HG02885 (cell line): ENCODE results near the gene ASPSCR1.
"Not testable (repeated sequence)": the region's sequence is repeated elsewhere in the genome, so short reads cannot be mapped to it uniquely, and the experiment has no call there.

Source experiments
- ATAC-seq: cut with Tn5 transposase; IDR thresholded peaks from one replicate; pipeline ENCODE4 v1.9.1; 2021; ENCODE audit warnings: mild to moderate bottlenecking; ENCODE audit not compliant: unreplicated experiment, poor library complexity

The ASPSCR1 gene

DNA sequence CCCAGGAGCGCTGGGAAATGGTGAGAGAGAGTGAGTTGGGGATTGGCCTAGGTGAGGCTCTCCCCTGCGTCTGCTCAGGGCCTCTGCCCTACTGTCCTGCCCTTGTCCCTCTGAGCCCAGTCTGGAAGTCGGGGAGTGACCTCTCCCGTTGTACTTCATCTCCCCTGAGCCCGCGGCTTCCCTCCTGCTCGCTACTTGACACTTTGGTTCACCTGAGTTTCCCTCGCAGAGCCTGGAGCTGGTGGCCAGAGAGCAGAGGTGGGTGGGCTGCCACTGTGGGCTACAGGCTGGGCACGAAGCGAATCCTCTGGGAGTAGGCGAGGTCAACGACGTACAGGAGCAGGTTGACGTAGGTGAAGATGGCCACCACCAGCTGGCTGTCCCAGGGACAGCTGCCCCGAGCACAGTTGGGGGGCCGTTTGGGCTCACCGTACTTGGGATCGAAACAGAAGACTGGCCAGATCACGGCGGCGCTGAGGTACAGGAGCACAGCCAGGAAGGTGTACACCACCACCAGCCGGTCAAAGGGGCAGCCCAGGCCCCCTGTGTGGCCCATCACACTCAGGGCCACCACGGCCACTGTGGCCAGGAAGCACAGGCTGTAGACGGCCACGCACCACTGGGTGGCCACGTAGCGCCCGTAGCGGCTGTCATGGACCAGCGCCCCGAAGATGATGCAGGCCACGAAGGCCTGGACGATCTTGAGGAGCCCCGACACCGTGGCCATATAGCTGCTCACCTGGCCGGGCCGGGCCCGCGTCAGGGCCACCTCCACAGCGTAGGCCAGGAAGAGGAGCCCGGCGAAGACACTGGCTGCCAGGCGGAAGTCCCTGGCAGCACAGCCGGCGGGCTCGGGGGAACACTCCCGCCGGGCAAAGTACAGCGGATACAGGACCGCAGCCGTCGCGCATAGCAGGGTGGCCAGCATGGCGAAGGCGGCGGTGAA lies 36.6 kb upstream of the ASPSCR1 start:
- no peak for ATAC-seq

DNA sequence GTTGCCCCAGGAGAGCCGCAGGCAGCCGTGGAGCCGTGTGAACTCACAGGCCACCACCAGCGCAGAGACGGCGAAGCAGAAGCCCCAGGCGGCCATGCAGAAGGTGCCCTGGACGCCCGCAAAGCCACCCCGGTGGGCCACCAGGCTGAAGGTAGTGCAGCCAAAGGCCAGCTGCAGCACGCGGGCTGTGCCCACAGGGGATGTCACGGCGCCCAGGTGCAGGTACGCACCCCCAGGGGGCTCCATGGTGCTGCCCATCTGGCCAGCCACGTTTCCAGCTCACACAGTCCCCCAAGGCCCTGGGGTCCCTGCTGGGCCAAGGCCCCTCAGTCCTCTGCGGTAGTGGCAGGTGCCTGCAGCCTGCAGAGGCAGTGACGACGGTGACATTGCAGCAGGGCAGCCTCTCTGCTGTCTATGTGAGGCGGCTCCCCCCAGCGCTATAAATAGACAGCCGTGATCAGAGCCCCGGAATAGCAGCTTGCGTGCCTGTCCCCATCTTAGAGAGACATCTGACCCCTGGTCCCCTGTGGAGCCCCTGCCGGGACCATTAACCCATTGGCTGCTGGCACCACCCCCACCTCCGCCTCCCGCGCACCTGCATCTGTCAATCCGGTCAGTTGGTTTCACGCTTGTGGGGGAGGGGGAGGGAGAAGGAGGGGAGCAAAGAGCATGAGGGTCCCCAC lies 35.8 kb upstream of the ASPSCR1 start:
- ATAC-seq, result no peak

DNA sequence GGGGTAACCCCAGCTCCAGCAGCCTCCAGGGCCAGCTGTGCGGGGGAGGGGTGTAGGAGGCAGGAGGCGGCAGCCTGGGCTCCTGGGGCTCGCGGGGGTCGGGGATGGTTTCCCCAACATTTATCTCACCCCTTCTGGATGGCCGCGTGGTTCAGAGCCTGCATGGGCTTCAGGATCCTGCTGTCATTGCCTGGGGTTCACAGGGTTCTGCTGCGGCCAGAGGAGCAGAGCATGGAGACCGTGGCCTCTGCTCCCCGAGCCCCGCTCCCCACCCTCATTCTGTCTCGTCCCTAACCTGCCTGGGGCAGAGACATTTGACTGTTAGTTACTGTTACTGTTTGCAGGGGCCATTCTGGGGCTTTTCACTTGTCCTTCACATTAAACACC lies 35.3 kb upstream of the ASPSCR1 start:
- no peak for ATAC-seq

DNA sequence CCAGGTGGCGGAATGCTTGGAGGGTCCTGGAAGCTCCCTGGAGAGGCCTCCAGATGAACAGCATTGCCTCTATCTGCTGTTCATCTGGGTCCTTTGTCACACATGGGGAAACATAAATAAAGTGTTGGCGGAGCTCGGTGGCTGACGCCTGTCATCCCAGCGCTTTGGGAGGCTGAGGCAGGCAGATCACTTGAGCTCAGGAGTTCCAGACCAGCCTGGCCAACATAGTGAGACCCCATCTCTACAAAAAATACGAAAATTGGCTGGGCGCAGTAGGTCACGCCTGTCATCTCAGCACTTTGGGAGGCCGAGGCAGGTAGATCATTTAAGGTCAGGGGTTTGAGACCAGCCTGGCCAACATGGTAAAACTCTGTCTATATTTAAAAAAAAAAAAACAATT lies 32.6 kb upstream of the ASPSCR1 start:
- ATAC-seq, result no peak

DNA sequence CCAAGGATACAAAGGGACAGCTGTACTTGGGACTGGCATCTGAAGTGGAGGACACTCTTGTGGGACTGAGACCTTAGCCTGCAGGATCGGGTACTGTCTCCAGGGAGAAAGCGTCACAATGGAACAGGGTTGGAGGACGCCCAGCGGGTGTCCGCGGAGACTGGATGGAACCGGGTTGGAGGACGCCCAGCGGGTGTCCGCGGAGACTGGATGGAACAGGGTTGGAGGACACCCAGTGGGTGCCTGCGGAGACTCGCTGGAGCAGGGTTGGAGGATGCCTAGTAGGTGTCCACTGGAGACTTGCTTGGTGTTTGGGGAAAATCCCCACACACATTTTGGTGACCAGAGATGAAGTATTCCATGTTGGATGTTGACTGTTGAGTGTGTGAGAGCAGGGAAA lies 30.2 kb upstream of the ASPSCR1 start, which contains the start of gene MYADML2:
TSS of gene MYADML2 (minus strand) at position 45 of the 400 bp plus-strand sequence. CDS start 5,492 bp downstream, outside the sequence.
- no peak for ATAC-seq

DNA sequence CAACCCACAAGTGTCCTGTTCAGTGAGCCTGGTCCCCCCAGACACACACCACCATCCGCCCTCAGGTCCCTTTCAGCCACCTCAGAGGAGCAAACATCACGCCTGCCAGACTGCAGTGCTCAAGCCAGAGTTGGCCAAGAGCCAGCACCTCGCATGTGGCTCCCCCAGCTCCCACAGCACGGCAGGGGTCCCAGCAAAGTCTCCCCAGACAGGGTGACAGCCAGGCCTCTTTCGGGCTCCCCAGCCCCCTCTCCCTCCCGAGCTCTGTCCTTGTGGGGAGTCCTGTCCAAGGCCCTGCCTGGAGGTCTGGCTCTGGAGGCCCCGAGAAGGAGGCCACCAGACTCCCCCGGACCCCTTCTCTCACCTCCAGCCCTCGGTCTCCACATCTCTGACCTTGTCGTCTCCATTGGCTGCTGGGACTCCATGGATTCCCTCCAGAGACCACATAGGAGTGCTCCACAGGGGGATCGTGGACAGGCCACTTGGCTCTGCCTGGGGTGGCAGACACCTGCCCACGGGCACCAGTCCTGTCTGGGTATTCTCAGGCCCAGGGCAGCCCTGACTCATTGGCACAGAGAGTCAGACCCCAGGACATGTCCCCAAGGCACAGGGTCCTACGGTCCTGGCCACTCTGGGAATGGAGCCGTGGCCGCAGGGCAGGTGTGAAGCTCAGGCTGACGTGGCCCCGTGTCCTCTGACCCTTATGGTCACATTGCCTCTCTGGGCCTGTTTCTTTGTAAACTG lies 28.6 kb upstream of the ASPSCR1 start:
- ATAC-seq, result no peak

DNA sequence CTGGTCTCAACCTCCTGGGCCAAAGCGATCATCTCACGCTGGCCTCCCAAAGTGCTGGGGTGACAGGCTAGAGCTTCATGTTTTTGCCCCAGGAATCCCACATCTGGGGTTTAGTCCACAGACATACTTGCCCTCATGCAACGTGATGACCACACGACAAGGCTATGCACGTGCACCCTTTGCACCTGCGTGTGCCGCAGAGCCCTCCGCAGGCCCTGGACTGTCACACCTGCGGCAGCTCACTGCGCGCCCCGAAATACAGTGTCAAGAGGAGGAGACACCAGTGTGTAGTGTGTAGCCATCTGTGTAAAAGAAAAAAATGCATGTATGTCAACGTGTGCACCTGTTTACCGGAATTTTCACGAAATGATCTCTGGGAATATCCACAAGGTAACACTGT lies 26.9 kb upstream of the ASPSCR1 start:
- ATAC-seq, result no peak

DNA sequence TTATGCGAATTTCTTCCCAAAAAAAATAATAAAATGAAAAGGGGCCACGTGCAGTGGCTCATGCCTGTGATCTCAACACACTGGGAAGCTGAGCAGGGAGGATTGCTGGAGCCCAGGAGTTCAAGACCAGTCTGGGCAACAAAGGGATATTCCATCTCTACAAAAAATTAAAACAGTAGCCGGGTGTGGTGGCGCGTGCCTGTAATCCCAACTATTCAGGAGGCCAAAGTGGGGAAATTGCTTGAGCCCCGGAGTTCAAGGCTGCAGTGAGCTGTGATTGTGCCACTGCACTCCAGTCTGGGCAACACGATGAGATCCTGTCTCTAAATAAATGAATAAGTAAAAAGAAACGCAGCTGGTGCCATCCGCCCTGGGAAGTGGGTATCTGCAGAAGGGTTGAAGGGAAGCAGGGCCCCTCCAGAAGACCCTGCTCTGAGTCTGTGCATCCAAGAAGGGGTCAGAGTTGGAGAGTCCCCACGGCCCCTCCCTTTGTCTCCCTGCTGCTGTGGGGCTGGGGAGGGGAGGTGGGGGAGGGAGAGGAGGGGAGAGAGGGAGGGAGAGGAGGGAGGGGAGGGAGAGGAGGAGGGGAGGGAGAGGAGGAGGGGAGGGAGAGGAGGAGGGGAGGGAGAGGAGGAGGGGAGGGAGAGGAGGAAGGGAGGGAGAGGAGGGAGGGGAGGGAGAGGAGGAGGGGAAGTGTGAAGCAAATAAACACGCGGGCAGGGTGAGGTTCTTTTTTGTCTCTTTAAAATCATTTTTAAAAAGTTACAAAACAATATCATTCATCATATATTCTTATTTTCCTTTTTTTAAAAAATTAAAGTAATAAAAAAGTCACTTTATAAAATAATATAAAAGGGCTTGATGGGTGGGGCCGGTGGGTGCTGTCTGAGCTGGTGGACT lies 25.4 kb upstream of the ASPSCR1 start:
- no peak for ATAC-seq

DNA sequence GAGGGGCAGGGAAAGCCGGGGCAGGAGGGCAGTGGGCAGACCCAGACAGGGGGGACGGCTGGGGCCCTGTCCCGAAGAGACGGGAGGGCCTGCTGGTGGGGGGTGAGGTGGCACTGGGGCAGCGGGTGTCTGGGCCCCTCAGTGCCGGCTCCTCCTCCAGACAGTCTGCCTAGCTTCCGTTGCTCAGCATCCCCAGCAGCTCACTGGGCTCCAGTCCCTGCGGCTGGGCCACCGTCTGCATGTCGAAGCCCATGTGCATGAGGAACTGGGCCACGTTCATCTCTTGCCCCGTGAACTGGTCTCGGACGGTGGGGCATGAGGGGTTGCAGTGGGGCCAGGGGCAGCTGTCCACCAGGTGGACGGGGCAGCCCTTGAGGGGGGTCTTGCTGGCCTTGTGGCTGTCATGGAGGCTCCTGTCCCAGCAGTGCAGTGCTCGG lies 24.6 kb upstream of the ASPSCR1 start:
- ATAC-seq, result no peak

DNA sequence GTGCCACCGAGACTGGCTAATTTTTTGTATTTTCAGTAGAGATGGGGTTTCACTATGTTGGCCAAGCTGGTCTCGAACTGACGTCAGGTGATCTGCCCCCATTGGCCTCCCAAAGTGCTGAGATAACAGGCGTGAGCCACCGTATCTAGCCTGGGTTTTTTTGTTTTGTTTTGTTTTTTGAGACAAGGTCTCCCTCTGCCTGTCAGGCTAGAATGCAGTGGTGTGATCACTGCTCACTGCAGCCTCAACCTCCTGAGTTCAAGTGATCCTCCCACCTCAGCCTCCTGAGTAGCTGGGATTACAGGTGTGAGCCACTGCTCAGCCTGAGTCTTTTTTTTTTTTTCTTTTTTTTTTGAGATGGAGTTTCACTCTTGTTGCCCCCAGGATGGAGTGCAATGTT lies 24.0 kb upstream of the ASPSCR1 start:
- ATAC-seq, result not testable (repeated sequence)

DNA sequence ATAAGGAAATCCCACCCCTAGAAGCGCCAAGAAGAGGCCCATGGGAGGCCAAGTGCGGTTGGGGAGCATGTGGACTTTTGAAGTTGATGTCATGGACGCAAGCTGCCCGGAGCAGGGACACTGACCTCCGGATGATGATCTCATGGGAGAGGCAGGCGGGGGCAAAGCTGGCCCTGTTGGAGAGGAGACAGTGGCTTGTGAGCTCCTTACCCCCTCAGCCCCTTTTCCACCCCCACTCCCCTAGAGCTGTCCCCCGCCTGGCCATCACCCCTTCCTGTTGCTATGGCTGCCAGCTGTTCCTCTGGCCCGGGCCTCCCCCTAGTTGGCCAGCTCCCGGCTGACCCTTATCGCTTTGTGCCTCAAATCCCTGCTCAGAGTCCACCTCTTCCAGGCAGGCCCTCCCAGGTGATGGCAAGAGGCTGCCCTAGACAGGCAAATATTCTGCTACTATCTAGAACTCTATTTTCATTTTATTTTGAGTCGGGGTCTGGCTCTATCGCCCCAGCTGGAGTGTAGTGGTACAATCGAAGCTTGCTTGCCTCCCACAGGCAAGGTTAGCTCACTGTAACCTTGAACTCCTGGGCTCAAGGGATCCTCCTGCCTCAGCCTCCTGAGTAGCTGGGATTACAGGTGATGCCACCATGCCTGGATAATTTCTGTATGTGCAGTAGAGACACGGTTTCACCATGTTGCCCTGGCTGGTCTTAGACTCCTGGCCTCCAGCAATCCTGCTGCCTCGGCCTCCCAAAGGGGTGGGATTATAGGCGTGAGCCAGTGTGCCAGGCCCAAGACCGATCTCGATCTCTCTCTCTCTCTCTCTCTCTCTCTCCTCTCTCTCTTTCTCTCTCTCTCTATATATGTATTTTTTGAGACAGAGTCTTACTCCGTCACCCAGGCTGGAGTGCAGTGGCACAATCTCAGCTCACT lies 23.0 kb upstream of the ASPSCR1 start:
- no peak for ATAC-seq

DNA sequence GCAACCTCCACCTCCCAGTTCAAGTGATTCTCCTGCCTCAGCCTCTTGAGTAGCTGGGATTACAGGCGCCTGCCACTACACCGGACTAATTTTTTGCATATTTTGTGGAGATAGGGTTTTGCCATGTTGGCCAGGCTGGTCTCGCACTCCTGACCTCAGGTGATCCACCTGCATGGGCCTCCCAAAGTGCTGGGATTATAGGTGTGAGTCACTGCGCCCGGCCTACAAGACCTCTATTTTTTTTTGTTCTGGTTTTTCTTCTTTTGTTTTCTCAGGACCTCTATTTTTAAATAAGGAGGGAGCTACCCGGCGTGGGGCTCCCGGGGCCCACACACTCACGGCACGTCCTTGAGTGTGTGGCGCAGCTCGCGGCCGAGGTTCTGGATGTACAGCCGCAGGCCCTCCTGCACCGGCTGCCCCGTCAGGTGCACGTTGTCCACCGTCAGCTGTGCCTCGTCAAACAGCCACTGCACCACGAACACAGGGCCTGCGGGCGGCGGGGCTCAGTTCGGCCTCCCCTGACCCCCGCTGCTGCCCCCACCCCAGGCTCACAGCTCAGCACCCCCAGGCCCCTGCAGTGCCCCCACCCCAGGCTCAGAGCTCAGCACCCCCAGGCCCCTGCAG lies 22.3 kb upstream of the ASPSCR1 start:
- ATAC-seq, result no peak

DNA sequence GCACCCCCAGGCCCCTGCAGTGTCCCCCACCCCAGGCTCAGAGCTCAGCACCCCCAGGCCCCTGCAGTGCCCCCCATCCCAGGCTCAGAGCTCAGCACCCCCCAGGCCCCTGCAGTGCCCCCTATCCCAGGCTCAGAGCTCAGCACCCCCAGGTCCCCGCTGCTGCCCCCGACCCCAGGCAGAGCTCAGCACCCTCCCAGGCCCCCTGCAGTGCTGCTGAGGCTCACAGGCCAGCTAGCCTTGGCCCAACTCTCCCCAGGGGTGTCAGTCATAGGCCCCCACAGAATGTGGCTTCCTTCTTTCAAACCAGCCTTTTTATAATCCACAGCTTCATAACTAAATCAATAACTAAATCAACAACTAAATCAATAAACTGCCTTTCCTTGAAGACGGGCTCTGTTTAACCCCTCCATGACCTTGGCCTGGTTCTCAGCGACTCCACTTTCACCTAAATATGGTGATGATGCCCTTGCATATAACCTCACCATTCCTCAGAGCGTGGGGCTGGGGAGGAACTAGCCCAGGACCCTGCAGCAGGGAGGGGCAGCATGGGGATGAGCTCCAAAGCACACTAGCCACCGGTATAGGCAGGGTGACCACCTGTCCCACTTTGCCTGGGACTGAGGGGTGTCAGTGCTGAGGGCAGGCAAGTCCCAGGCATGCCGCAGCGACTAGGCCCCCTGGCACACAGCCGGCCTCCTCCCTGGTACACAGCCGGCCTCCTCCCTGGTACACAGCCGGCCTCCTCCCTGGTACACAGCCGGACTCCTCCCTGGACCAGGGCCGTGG lies 21.5 kb upstream of the ASPSCR1 start:
- ATAC-seq, result no peak

DNA sequence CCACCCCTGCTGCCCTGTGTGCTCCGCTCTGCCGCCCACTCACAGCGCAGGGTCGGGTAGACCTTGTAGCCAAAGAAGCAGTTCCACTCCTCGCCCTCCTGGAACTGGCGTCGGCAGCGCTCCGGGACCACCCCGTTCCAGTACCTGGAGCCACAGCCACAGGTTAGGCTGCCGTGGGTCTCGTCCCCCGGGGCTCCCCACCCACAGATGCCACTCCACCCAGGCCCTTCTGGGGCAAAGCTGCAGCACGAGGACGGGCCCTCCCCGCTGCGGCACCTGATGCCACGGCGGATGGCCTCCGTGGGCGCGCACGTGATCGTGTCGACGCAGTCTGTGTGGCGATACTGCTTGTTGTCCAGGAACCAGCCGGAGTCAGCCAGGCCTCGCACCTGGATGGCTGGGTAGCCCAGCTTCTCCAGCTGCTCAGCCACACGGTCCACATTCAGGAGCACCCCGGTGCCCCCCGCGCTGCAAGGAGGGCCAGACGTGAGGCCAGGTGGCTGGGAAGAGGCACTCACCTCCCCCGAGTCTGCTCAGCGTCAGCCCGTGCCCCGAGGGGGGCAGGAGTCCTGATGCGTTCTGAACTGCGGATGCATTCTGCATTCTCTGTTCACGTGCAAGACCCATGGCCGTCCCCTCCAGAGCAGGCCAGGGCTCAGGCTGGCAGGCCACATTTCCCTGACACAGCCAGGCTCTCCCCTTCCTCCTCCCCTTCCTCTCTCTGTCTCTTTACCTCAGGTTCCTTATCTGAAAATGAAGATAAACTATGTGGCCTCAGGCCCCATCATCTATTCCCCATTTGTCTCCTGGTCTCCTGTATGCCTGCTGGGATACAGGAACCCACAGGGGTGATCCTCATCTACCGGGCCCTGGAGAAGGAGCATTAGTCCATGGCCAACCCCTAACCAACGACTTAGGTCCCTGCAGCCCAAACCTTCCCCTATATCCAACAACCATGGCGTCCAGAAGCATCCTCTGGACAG lies 20.5 kb upstream of the ASPSCR1 start:
- no peak for ATAC-seq

DNA sequence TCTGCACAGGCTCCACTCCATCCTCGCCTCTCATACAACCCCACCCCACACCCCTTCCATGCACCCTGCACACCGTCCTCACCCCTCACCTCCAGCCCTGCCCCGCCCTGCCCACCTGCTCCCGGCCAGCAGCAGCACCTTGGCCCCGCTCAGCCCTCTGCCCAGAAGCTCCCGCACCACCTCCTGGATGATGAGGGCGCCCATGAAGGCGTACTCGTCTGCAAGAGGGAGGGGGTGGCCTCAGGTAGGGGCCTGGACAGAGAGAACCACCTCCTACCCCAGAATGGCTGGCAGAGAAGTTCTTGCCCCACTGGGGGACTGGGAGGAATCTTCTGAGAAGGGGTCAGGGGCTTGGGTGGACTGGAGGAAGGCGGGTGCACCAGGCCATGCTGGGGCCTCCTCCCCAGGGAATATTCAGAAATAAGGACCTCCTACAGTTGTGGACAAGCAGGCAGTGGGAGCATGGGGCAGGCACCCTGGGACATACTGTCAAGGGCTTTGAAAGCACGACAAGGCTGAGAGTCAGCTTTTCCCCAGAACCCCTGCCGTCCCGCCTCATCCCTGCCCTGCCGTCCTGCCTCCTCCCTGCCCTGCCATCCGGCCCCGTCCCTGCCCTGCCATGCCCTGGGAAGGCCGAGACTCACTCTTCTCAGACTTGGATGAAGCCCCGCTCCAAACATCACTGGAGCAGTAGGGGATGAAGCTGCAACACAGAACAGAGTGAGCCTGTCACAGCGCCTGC lies 19.6 kb upstream of the ASPSCR1 start:
- no peak for ATAC-seq
